Activated CD8-positive, alpha-beta T cell treated with anti-CD3 and anti-CD28 coated beads for 36 hours (primary cell): Measurements from ENCODE around the gene ACER3. TPM values are rescaled to one million over a fixed set of nuclear protein-coding genes. Genes with fewer than 3 reads are reported as not detected.
A peak's percentile ranks its signal among the peaks of the same experiment; 100 is the strongest.

Experiments
- ATAC-seq: fragments of 200-7000 bp; cut with Tn5 transposase; one replicate; pipeline ENCODE4 v1.10.0; 2021; ENCODE audit warnings: mild to moderate bottlenecking, moderate library complexity
- CTCF ChIA-PET: fragments of 350-600 bp; sonication (Branson Sonifier 250); formaldehyde crosslinking; loops from one replicate; lab custom pipeline; 2021; ENCODE audit warnings: antibody characterized with exemption; lab: Charles Lee
- POLR2A ChIA-PET: fragments of 350-600 bp; sonication (Branson Sonifier 250); formaldehyde crosslinking; loops from one replicate; lab custom pipeline; 2021; ENCODE audit warnings: antibody characterized with exemption; lab: Charles Lee
- DNase-seq: peaks from one replicate; pipeline ENCODE4 v3.0.0-alpha.2; 2020
- H3K27ac Mint-ChIP-seq: one replicate; pipeline ENCODE4 v1.8.0; 2021; ENCODE audit warnings: mild to moderate bottlenecking, mixed read lengths
- H3K27me3 Mint-ChIP-seq: one replicate; pipeline ENCODE4 v1.8.0; 2021; ENCODE audit warnings: mixed read lengths
- H3K36me3 Mint-ChIP-seq: one replicate; pipeline ENCODE4 v1.8.0; 2021; ENCODE audit warnings: low read depth, mixed read lengths
- H3K4me1 Mint-ChIP-seq: one replicate; pipeline ENCODE4 v1.8.0; 2021; ENCODE audit warnings: low read depth, mixed read lengths
- H3K4me3 Mint-ChIP-seq: one replicate; pipeline ENCODE4 v1.8.0; 2021; ENCODE audit warnings: mild to moderate bottlenecking, moderate library complexity, mixed read lengths
- H3K9me3 Mint-ChIP-seq: one replicate; pipeline ENCODE4 v1.8.0; 2021; ENCODE audit warnings: mixed read lengths
- CTCF ChIP-seq: fragments of 200-600 bp; IDR thresholded peaks from one replicate; pipeline ENCODE4 v1.8.0; 2022; ENCODE audit warnings: antibody characterized with exemption, mild to moderate bottlenecking
- intact Hi-C: fragments of 100-400 bp; cut with micrococcal nuclease; formaldehyde crosslinking; loops from one replicate; pipeline ENCODE4 v1.10.0; 2022
- total RNA-seq, 2 experiments: library from RNA; stranded (reverse); gene quantifications; one replicate each; pipeline ENCODE4 v1.2.3, GENCODE V29; 2021

Gene ACER3
- total RNA-seq, 2 experiments from 2014 or later, result 10.0 to 10.2 TPM

GRCh38 chr11:77065878-77066228, 205.1 kb downstream of the ACER3 start:
- POLR2A ChIA-PET, result interaction anchor here (2.2 kb wide), 1 partner anchor 17 kb away, joined by 7 read pairs; no protein-coding TSS in a partner anchor
- peaks cover 16% of the 10 kb centered on the region for H3K4me1 Mint-ChIP-seq
- intact Hi-C loops, result no loop called here
- no peak for TF ChIP-seq CTCF
- H3K36me3 Mint-ChIP-seq, result no peaks in the 10 kb centered on the region
- no peaks in the 10 kb centered on the region for H3K27me3 Mint-ChIP-seq
- peaks cover 5% of the 10 kb centered on the region for H3K9me3 Mint-ChIP-seq
- CTCF ChIA-PET, result interaction anchor here (0.5 to 5.0 kb wide), 5 partner anchors 12 to 146 kb away, joined by 3 to 35 read pairs (median 5); no protein-coding TSS in a partner anchor
- ATAC-seq (no peak), DNase-seq (peak; percentile 39)
- H3K4me3 Mint-ChIP-seq, result peak overlapping the region; percentile 77
- H3K27ac Mint-ChIP-seq, result peak overlapping the region; percentile 64

- ATAC-seq (peak; percentile 95), DNase-seq (peak; percentile 87)
- intact Hi-C loops, result no loop called here
- peak within 1 kb of the TSS; percentile 64 for H3K27ac Mint-ChIP-seq
- CTCF ChIA-PET, result interaction anchor here (0.7 to 5.0 kb wide), 5 partner anchors 9 to 360 kb away, joined by 3 to 35 read pairs (median 4); no protein-coding TSS in a partner anchor
- TF ChIP-seq CTCF, result peak; percentile 47
- H3K27me3 Mint-ChIP-seq, result no peaks in the 10 kb centered on the region
- peak within 1 kb of the TSS; percentile 77 for H3K4me3 Mint-ChIP-seq
- peaks cover 16% of the 10 kb centered on the region for H3K4me1 Mint-ChIP-seq
- POLR2A ChIA-PET, result interaction anchor here (2.2 kb wide), 1 partner anchor 17 kb away, joined by 7 read pairs; no protein-coding TSS in a partner anchor
- no peaks in the 10 kb centered on the region for H3K36me3 Mint-ChIP-seq
- peaks cover 2% of the 10 kb centered on the region for H3K9me3 Mint-ChIP-seq
Observed at GRCh38 chr11:77066229-77067042, 205.7 kb downstream of the ACER3 start, which contains the start of gene CAPN5. Gene CAPN5, plus strand, starts transcription at chr11:77066971. Its CDS starts 17,916 bp downstream, at chr11:77084887.

- DNase-seq, result no peak
- Mint-ChIP-seq H3K9me3 (no peaks in the 10 kb centered on the region), H3K36me3 (no peaks in the 10 kb centered on the region), H3K4me3 (peak overlapping the region; percentile 77), H3K27me3 (no peaks in the 10 kb centered on the region), H3K27ac (no peak overlapping the region), H3K4me1 (peaks cover 28% of the 10 kb centered on the region)
- ChIA-PET CTCF (interaction anchor here (0.6 to 1.1 kb wide), 2 partner anchors 12 to 72 kb away, joined by 3 read pairs; no protein-coding TSS in a partner anchor), POLR2A (no interaction called here)
- TF ChIP-seq CTCF, result no peak
- intact Hi-C loops, result no loop called here
- no peak for ATAC-seq
Observed at GRCh38 chr11:77067861-77068443, 207.2 kb downstream of the ACER3 start.

GRCh38 chr11:77068457-77069335, 208.0 kb downstream of the ACER3 start:
- Mint-ChIP-seq H3K4me3 (peak overlapping the region; percentile 77), H3K4me1 (peaks cover 35% of the 10 kb centered on the region), H3K9me3 (no peaks in the 10 kb centered on the region), H3K27me3 (no peaks in the 10 kb centered on the region), H3K36me3 (no peaks in the 10 kb centered on the region), H3K27ac (no peak overlapping the region)
- no peak for TF ChIP-seq CTCF
- DNase-seq (no peak), ATAC-seq (no peak)
- POLR2A ChIA-PET, result no interaction called here
- CTCF ChIA-PET, result interaction anchor here (0.6 to 2.8 kb wide), 4 partner anchors 11 to 73 kb away, joined by 3 to 11 read pairs (median 3); no protein-coding TSS in a partner anchor
- intact Hi-C loops, result no loop called here
